ENCODE results near the gene SBK2.
A peak's percentile ranks its signal among the peaks of the same experiment; 100 is the strongest.
"Not testable (repeated sequence)": the region's sequence is repeated elsewhere in the genome, so short reads cannot be mapped to it uniquely, and the experiment has no call there.

Gene SBK2

GRCh38 chr19:55503502-55504251 is 33.3 kb downstream of the SBK2 start:
- Histone ChIP-seq H3K4me2 (peak overlapping the region; percentile 78), H4K20me1 (no peaks in the 10 kb centered on the region), H3K27ac (peak overlapping the region; percentile 77), H3K4me3 (peak overlapping the region; percentile 65), H3K9me3 (peaks cover 4% of the 10 kb centered on the region; the same call in 1 of the 2 replicates), H3K27me3 (no peaks in the 10 kb centered on the region), H3K4me1 (peaks cover 35% of the 10 kb centered on the region), H3K36me3 (no peaks in the 10 kb centered on the region), H3K9ac (peak overlapping the region; percentile 77)
- no peak for TF ChIP-seq Cebpa-rat (IDR thresholded peaks at IDR 0.05)

- H3K4me2 ChIP-seq: peak overlapping the region; percentile 78
- peaks cover 30% of the 10 kb centered on the region for H3K4me1 ChIP-seq
- H3K27ac ChIP-seq: peak overlapping the region; percentile 77
- H3K9ac ChIP-seq: peak overlapping the region; percentile 77
- peak overlapping the region; percentile 65 for H3K4me3 ChIP-seq
- no peak for TF ChIP-seq Cebpa-rat (IDR thresholded peaks at IDR 0.05)
- H3K27me3 ChIP-seq: no peaks in the 10 kb centered on the region
- H3K9me3 ChIP-seq: peaks cover 4% of the 10 kb centered on the region; the same call in 1 of the 2 replicates
- H3K36me3 ChIP-seq: no peaks in the 10 kb centered on the region
- no peaks in the 10 kb centered on the region for H4K20me1 ChIP-seq
Measured at GRCh38 chr19:55503157-55503501, 33.8 kb downstream of the SBK2 start.

- no peaks in the 10 kb centered on the region for H3K27me3 ChIP-seq
- no peak overlapping the region for H3K4me2 ChIP-seq
- H3K4me3 ChIP-seq: no peak overlapping the region
- TF ChIP-seq Cebpa-rat (IDR thresholded peaks at IDR 0.05): no peak
- H4K20me1 ChIP-seq: no peaks in the 10 kb centered on the region
- no peak overlapping the region for H3K27ac ChIP-seq
- peaks cover 4% of the 10 kb centered on the region; the same call in 1 of the 2 replicates for H3K9me3 ChIP-seq
- peaks cover 26% of the 10 kb centered on the region for H3K4me1 ChIP-seq
- H3K36me3 ChIP-seq: no peaks in the 10 kb centered on the region
- no peak overlapping the region for H3K9ac ChIP-seq
Measured at GRCh38 chr19:55502197-55502952, 34.6 kb downstream of the SBK2 start.

- peak overlapping the region; percentile 21 for H3K4me2 ChIP-seq
- H3K36me3 ChIP-seq: no peaks in the 10 kb centered on the region
- H3K9me3 ChIP-seq: peaks cover 4% of the 10 kb centered on the region; the same call in 1 of the 2 replicates
- H3K27me3 ChIP-seq: no peaks in the 10 kb centered on the region
- no peak for TF ChIP-seq Cebpa-rat (IDR thresholded peaks at IDR 0.05)
- H3K4me3 ChIP-seq: no peak overlapping the region
- H3K9ac ChIP-seq: no peak overlapping the region
- no peaks in the 10 kb centered on the region for H4K20me1 ChIP-seq
- peaks cover 26% of the 10 kb centered on the region for H3K4me1 ChIP-seq
- H3K27ac ChIP-seq: no peak overlapping the region
Measured at GRCh38 chr19:55500368-55500952, 36.5 kb downstream of the SBK2 start.

GRCh38 chr19:55498246-55498840 is 38.6 kb downstream of the SBK2 start:
- no peak overlapping the region for H3K4me2 ChIP-seq
- no peak overlapping the region for H3K27ac ChIP-seq
- TF ChIP-seq Cebpa-rat (IDR thresholded peaks at IDR 0.05): no peak
- H3K9ac ChIP-seq: no peak overlapping the region
- peaks cover 2% of the 10 kb centered on the region; the same call in 1 of the 2 replicates for H3K9me3 ChIP-seq
- H3K4me1 ChIP-seq: peaks cover 17% of the 10 kb centered on the region
- H3K36me3 ChIP-seq: no peaks in the 10 kb centered on the region
- H4K20me1 ChIP-seq: no peaks in the 10 kb centered on the region
- H3K4me3 ChIP-seq: no peak overlapping the region
- no peaks in the 10 kb centered on the region for H3K27me3 ChIP-seq

GRCh38 chr19:55497763-55498162 is 39.2 kb downstream of the SBK2 start:
- no peak for TF ChIP-seq Cebpa-rat (IDR thresholded peaks at IDR 0.05)
- Histone ChIP-seq H4K20me1 (no peaks in the 10 kb centered on the region), H3K4me1 (peaks cover 13% of the 10 kb centered on the region), H3K4me2 (no peak overlapping the region), H3K27ac (no peak overlapping the region), H3K4me3 (no peak overlapping the region), H3K9ac (no peak overlapping the region), H3K27me3 (no peaks in the 10 kb centered on the region), H3K9me3 (no peaks in the 10 kb centered on the region), H3K36me3 (no peaks in the 10 kb centered on the region)

GRCh38 chr19:55496820-55497219 is 40.1 kb downstream of the SBK2 start:
- H3K9me3 ChIP-seq, H3K4me3 ChIP-seq, H4K20me1 ChIP-seq, H3K4me2 ChIP-seq, H3K9ac ChIP-seq, H3K36me3 ChIP-seq, H3K27me3 ChIP-seq, H3K27ac ChIP-seq: not testable (repeated sequence)
- peaks cover 14% of the 10 kb centered on the region for H3K4me1 ChIP-seq

GRCh38 chr19:55495646-55496349 is 41.1 kb downstream of the SBK2 start:
- Histone ChIP-seq H3K27ac (no peak overlapping the region), H4K20me1 (no peaks in the 10 kb centered on the region), H3K4me1 (peaks cover 23% of the 10 kb centered on the region), H3K9ac (no peak overlapping the region), H3K36me3 (no peaks in the 10 kb centered on the region), H3K4me2 (no peak overlapping the region), H3K4me3 (no peak overlapping the region), H3K9me3 (no peaks in the 10 kb centered on the region), H3K27me3 (no peaks in the 10 kb centered on the region)
- TF ChIP-seq Cebpa-rat (IDR thresholded peaks at IDR 0.05): no peak

GRCh38 chr19:55494172-55494761 is 42.7 kb downstream of the SBK2 start:
- Histone ChIP-seq H3K4me1 (peaks cover 24% of the 10 kb centered on the region), H3K27ac (no peak overlapping the region), H3K9me3 (no peaks in the 10 kb centered on the region), H3K36me3 (no peaks in the 10 kb centered on the region), H3K27me3 (no peaks in the 10 kb centered on the region), H3K4me2 (no peak overlapping the region), H3K4me3 (no peak overlapping the region), H4K20me1 (no peaks in the 10 kb centered on the region), H3K9ac (no peak overlapping the region)
- TF ChIP-seq Cebpa-rat (IDR thresholded peaks at IDR 0.05): no peak
